ENCODE results near the gene DMRT2. TPM values are rescaled to one million over a fixed set of nuclear protein-coding genes. Genes with fewer than 3 reads are reported as not detected.

The DMRT2 gene
- total and polyA plus RNA-seq, 4 donors: 0.03 TPM; not detected in 3

DNA sequence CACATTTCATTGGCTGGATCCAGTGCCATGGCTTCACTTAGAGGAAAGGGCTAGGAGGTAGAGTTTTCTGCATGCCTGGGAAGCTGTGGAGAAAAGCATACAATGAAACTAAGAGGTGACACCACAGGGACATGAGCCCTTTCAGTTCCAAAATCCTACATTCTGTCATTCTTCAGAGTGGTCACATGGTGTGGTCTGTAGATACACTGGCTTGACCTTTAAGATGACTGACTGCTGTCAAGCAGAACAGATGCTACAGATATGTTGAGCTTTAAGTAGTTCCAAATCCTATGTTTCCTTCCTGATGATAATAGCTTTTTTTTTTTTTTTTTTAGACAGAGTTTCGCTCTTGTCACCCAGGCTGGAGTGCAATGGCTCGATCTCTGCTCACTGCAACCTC lies 47.5 kb upstream of the DMRT2 start:
- H3K27me3 ChIP-seq (ENCODE audit: control insufficient read depth in 4 of 4, insufficient read depth in 4 of 4, low read length in 3 of 4): no peaks in the 10 kb centered on the region
- H3K27ac ChIP-seq (ENCODE audit: low read depth in 1 of 2, low read length in 2 of 2): no peak overlapping the region
- 93% methylated on average over 2 of the region's 2 CpGs for WGBS
- H3K9ac ChIP-seq (ENCODE audit: low read depth in 1 of 2, low read length in 2 of 2): no peak overlapping the region
- no peaks in the 10 kb centered on the region for H3K4me1 ChIP-seq (ENCODE audit: control insufficient read depth in 4 of 4, insufficient read depth in 4 of 4, low read length in 3 of 4)
- H3K4me3 ChIP-seq (ENCODE audit: low read depth in 1 of 3, low read length in 3 of 3): no peak overlapping the region
- H3K9me3 ChIP-seq (ENCODE audit: control insufficient read depth in 4 of 4, low read length in 3 of 4): peaks cover 0 to 1% (median 0%) of the 10 kb centered on the region in 4 donors
- DNase-seq (ENCODE audit: low spot score): no peak
- no peaks in the 10 kb centered on the region for H3K36me3 ChIP-seq (ENCODE audit: control insufficient read depth in 4 of 4, insufficient read depth in 3 of 4, low read depth in 1 of 4, low read length in 3 of 4)
- no peak for TF ChIP-seq FOXA1 (IDR thresholded peaks at IDR 0.05)

DNA sequence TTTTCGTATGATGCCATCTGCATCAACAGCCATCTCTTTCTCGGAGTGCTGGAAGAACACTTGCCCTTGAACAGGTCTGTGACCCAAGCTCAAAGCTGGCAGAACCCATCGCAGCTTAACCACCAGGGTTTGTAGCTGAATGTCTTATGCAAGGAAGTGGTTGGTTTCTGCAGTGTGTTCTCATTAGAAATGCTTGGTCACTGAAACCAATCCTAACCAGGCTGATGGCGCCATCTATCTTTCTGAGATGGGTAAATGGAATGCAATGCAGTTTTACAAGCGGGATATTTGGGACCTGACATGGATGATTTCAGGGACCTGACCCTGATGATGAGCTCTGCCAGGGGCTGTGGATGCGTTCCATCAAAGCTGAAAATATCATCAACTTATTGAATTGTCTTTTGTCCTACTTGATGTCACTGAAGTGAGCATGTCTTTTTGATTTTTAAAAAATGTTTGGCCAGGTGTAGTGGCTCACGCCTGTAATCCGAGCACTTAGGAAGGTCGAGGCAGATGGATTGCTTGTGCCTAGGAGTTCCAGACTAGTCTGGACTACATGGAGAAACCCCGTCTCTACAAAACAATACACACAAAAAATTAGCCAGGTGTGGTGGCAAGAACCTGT lies 45.0 kb upstream of the DMRT2 start:
- no peaks in the 10 kb centered on the region for H3K9me3 ChIP-seq (ENCODE audit: control insufficient read depth in 4 of 4, low read length in 3 of 4)
- DNase-seq (ENCODE audit: low spot score): no peak
- TF ChIP-seq, protein P1, sequence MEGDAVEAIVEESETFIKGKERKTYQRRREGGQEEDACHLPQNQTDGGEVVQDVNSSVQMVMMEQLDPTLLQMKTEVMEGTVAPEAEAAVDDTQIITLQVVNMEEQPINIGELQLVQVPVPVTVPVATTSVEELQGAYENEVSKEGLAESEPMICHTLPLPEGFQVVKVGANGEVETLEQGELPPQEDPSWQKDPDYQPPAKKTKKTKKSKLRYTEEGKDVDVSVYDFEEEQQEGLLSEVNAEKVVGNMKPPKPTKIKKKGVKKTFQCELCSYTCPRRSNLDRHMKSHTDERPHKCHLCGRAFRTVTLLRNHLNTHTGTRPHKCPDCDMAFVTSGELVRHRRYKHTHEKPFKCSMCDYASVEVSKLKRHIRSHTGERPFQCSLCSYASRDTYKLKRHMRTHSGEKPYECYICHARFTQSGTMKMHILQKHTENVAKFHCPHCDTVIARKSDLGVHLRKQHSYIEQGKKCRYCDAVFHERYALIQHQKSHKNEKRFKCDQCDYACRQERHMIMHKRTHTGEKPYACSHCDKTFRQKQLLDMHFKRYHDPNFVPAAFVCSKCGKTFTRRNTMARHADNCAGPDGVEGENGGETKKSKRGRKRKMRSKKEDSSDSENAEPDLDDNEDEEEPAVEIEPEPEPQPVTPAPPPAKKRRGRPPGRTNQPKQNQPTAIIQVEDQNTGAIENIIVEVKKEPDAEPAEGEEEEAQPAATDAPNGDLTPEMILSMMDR (IDR thresholded peaks at IDR 0.05; ENCODE audit: low read depth, low read length, missing input control): peak; percentile 47
- TF ChIP-seq, protein P2, sequence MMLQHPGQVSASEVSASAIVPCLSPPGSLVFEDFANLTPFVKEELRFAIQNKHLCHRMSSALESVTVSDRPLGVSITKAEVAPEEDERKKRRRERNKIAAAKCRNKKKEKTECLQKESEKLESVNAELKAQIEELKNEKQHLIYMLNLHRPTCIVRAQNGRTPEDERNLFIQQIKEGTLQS (IDR thresholded peaks at IDR 0.05): no peak
- TF ChIP-seq RAD21 (IDR thresholded peaks at IDR 0.05): peak; percentile 78
- no peak overlapping the region for H3K9ac ChIP-seq (ENCODE audit: low read depth in 1 of 2, low read length in 2 of 2)
- H3K36me3 ChIP-seq (ENCODE audit: control insufficient read depth in 4 of 4, insufficient read depth in 3 of 4, low read depth in 1 of 4, low read length in 3 of 4): no peaks in the 10 kb centered on the region
- H3K27ac ChIP-seq (ENCODE audit: low read depth in 1 of 2, low read length in 2 of 2): no peak overlapping the region
- H3K4me1 ChIP-seq (ENCODE audit: control insufficient read depth in 4 of 4, insufficient read depth in 4 of 4, low read length in 3 of 4): no peaks in the 10 kb centered on the region
- 55% methylated on average over 10 of the region's 10 CpGs for WGBS
- no peaks in the 10 kb centered on the region for H3K27me3 ChIP-seq (ENCODE audit: control insufficient read depth in 4 of 4, insufficient read depth in 4 of 4, low read length in 3 of 4)
- no peak overlapping the region for H3K4me3 ChIP-seq (ENCODE audit: low read depth in 1 of 3, low read length in 3 of 3)

DNA sequence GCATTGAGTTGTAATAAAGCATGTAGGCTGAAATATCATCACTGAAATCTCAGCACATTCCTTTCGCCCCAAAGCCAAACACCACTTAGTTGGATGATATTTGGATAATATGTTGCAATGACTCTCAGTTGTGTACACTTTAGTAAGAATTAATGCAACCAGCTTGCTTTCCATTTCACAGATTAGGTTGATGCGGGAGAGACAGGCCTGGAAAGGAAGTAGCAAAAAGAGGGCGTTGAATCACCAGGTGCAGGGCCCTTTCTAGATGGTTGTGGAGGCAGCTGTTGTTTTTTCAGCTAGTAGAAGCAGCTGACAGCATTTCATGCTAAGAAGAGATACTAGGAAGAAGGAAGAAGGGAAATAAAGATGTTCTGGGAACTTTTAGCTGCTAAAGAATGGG lies 42.8 kb upstream of the DMRT2 start:
- Histone ChIP-seq H3K4me3 (ENCODE audit: low read depth in 1 of 3, low read length in 3 of 3) (no peak overlapping the region), H3K36me3 (ENCODE audit: control insufficient read depth in 4 of 4, insufficient read depth in 3 of 4, low read depth in 1 of 4, low read length in 3 of 4) (no peaks in the 10 kb centered on the region), H3K4me1 (ENCODE audit: control insufficient read depth in 4 of 4, insufficient read depth in 4 of 4, low read length in 3 of 4) (no peaks in the 10 kb centered on the region), H3K9me3 (ENCODE audit: control insufficient read depth in 4 of 4, low read length in 3 of 4) (no peaks in the 10 kb centered on the region), H3K27ac (ENCODE audit: low read depth in 1 of 2, low read length in 2 of 2) (no peak overlapping the region), H3K9ac (ENCODE audit: low read depth in 1 of 2, low read length in 2 of 2) (no peak overlapping the region), H3K27me3 (ENCODE audit: control insufficient read depth in 4 of 4, insufficient read depth in 4 of 4, low read length in 3 of 4) (no peaks in the 10 kb centered on the region)
- WGBS: 75% methylated on average over 3 of the region's 3 CpGs
- TF ChIP-seq FOXA1 (IDR thresholded peaks at IDR 0.05) (no peak), NR2F2 (IDR thresholded peaks at IDR 0.05) (no peak), TAF1 (conservative IDR thresholded peaks at IDR 0.05) (no peak), RXRA (IDR thresholded peaks at IDR 0.05) (no peak), HNF4A (conservative IDR thresholded peaks at IDR 0.05) (no peak), SP1 (IDR thresholded peaks at IDR 0.05) (no peak), FOXA2 (IDR thresholded peaks at IDR 0.05) (no peak), GABPA (IDR thresholded peaks at IDR 0.05 in 1 of 2, conservative IDR thresholded peaks at IDR 0.05 in 1 of 2) (no peak), YY1 (IDR thresholded peaks at IDR 0.05) (no peak)
- TF ChIP-seq, protein P3, sequence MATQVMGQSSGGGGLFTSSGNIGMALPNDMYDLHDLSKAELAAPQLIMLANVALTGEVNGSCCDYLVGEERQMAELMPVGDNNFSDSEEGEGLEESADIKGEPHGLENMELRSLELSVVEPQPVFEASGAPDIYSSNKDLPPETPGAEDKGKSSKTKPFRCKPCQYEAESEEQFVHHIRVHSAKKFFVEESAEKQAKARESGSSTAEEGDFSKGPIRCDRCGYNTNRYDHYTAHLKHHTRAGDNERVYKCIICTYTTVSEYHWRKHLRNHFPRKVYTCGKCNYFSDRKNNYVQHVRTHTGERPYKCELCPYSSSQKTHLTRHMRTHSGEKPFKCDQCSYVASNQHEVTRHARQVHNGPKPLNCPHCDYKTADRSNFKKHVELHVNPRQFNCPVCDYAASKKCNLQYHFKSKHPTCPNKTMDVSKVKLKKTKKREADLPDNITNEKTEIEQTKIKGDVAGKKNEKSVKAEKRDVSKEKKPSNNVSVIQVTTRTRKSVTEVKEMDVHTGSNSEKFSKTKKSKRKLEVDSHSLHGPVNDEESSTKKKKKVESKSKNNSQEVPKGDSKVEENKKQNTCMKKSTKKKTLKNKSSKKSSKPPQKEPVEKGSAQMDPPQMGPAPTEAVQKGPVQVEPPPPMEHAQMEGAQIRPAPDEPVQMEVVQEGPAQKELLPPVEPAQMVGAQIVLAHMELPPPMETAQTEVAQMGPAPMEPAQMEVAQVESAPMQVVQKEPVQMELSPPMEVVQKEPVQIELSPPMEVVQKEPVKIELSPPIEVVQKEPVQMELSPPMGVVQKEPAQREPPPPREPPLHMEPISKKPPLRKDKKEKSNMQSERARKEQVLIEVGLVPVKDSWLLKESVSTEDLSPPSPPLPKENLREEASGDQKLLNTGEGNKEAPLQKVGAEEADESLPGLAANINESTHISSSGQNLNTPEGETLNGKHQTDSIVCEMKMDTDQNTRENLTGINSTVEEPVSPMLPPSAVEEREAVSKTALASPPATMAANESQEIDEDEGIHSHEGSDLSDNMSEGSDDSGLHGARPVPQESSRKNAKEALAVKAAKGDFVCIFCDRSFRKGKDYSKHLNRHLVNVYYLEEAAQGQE (IDR thresholded peaks at IDR 0.05): no peak
- TF ChIP-seq, protein P1 (IDR thresholded peaks at IDR 0.05; ENCODE audit: low read depth, low read length, missing input control): no peak
- no peak for DNase-seq (ENCODE audit: low spot score)
